Activated naive CD4-positive, alpha-beta T cell treated with anti-CD3 and anti-CD28 coated beads for 36 hours (primary cell): ENCODE measurements around the gene PIM1. TPM values are rescaled to one million over a fixed set of nuclear protein-coding genes. Genes with fewer than 3 reads are reported as not detected.
A peak's percentile ranks its signal among the peaks of the same experiment; 100 is the strongest.
"Not testable (repeated sequence)": the region's sequence is repeated elsewhere in the genome, so short reads cannot be mapped to it uniquely, and the experiment has no call there.

ENCODE experiments used
- CTCF ChIA-PET: fragments of 350-600 bp; sonication (Branson Sonifier 250); formaldehyde crosslinking; loops from one replicate; lab custom pipeline; 2021; ENCODE audit warnings: antibody characterized with exemption; lab: Charles Lee
- DNase-seq: peaks from one replicate; pipeline ENCODE4 v3.0.0-alpha.2; 2020
- H3K27ac Mint-ChIP-seq: one replicate; pipeline ENCODE4 v1.8.0; 2021; ENCODE audit warnings: mild to moderate bottlenecking, mixed read lengths
- H3K27me3 Mint-ChIP-seq: one replicate; pipeline ENCODE4 v1.8.0; 2021; ENCODE audit warnings: low read depth, mixed read lengths
- H3K36me3 Mint-ChIP-seq: one replicate; pipeline ENCODE4 v1.8.0; 2021; ENCODE audit warnings: low read depth, mixed read lengths
- H3K4me1 Mint-ChIP-seq: one replicate; pipeline ENCODE4 v1.8.0; 2021; ENCODE audit warnings: low read depth, mixed read lengths
- H3K4me3 Mint-ChIP-seq: one replicate; pipeline ENCODE4 v1.8.0; 2021; ENCODE audit warnings: mild to moderate bottlenecking, moderate library complexity, mixed read lengths
- H3K9me3 Mint-ChIP-seq: one replicate; pipeline ENCODE4 v1.8.0; 2021; ENCODE audit warnings: mixed read lengths
- intact Hi-C: fragments of 100-400 bp; cut with micrococcal nuclease; formaldehyde crosslinking; loops from one replicate; pipeline ENCODE4 v1.15.1; 2023
- total RNA-seq, 2 experiments: library from RNA; stranded (reverse); gene quantifications; one replicate each; pipeline ENCODE4 v1.2.3, GENCODE V29; 2021

Gene PIM1
- total RNA-seq, 2 experiments from 2014 or later = 226 to 227 TPM

- peaks cover 71% of the 10 kb centered on the region for H3K4me1 Mint-ChIP-seq
- H3K9me3 Mint-ChIP-seq = no peaks in the 10 kb centered on the region
- peak overlapping the region; percentile 34 for H3K4me3 Mint-ChIP-seq
- peaks cover 4% of the 10 kb centered on the region for H3K36me3 Mint-ChIP-seq
- H3K27ac Mint-ChIP-seq = peak overlapping the region; percentile 84
- no peaks in the 10 kb centered on the region for H3K27me3 Mint-ChIP-seq
- CTCF ChIA-PET = interaction anchor here (0.8 to 3.2 kb wide), 10 partner anchors 10 to 168 kb away, joined by 3 to 16 read pairs (median 6); no protein-coding TSS in a partner anchor
- intact Hi-C loops = no loop called here
- no peak for DNase-seq
Measured at GRCh38 chr6:37187321-37188022, 17.5 kb downstream of the PIM1 start.

GRCh38 chr6:37188962-37189510, 19.1 kb downstream of the PIM1 start:
- H3K36me3 Mint-ChIP-seq = peaks cover 4% of the 10 kb centered on the region
- H3K27me3 Mint-ChIP-seq = no peaks in the 10 kb centered on the region
- CTCF ChIA-PET = interaction anchor here (0.6 to 3.2 kb wide), 8 partner anchors 11 to 167 kb away, joined by 3 to 16 read pairs (median 6); no protein-coding TSS in a partner anchor
- intact Hi-C loops = no loop called here
- no peak for DNase-seq
- no peaks in the 10 kb centered on the region for H3K9me3 Mint-ChIP-seq
- H3K4me1 Mint-ChIP-seq = peaks cover 72% of the 10 kb centered on the region
- H3K4me3 Mint-ChIP-seq = no peak overlapping the region
- peak overlapping the region; percentile 82 for H3K27ac Mint-ChIP-seq

DNA sequence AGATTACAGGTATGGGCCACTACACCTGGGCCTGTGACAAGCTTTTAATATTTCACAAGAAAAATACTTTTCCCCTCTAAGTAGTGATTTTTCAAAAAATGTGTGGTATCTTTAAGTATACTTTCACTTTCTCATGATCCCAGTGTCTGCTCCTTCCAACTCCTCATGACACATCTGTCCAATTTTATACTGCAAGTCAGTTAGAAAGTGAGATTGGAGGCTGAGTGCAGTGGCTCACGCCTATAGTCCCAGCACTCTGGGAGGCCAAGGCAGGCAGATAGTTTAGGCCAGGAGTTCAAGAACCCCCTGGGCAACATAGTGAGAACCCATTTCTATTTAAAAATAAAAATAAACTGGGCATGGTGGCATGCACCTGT, 20.2 kb downstream of the PIM1 start:
- H3K36me3 Mint-ChIP-seq = peaks cover 4% of the 10 kb centered on the region
- H3K9me3 Mint-ChIP-seq = no peaks in the 10 kb centered on the region
- CTCF ChIA-PET = interaction anchor here (1.1 to 2.2 kb wide), 6 partner anchors 10 to 168 kb away, joined by 3 to 14 read pairs (median 6); no protein-coding TSS in a partner anchor
- H3K27me3 Mint-ChIP-seq = no peaks in the 10 kb centered on the region
- intact Hi-C loops = loop anchor here (1.0 kb wide), 1 partner anchor 17 kb away; no protein-coding TSS in a partner anchor
- H3K4me3 Mint-ChIP-seq = no peak overlapping the region
- peak; percentile 68 for DNase-seq
- H3K4me1 Mint-ChIP-seq = peaks cover 77% of the 10 kb centered on the region
- H3K27ac Mint-ChIP-seq = peak overlapping the region; percentile 82

DNA sequence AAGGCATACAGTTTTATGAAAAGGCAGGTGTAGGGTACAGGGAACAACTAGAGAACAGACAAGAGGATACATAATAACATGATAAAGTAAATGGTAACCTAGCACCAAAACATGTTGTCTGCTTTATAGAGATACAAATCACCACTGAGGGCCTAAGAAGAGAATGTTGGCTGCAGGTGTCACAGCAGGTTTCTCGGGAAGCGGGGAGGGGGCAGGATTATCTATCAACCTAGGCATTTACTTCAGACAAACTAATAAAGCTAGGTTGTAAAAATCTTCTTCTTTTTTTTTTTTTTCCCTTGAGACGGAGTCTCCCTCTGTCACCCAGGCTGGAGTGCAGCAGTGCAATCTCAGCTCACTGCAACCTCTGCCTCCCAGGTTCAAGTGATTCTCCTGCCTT, 22.7 kb downstream of the PIM1 start:
- no peak for DNase-seq
- Mint-ChIP-seq H3K27ac (no peak overlapping the region), H3K4me3 (no peak overlapping the region), H3K9me3 (no peaks in the 10 kb centered on the region), H3K4me1 (peaks cover 55% of the 10 kb centered on the region), H3K27me3 (no peaks in the 10 kb centered on the region), H3K36me3 (no peaks in the 10 kb centered on the region)
- CTCF ChIA-PET = interaction anchor here (1.2 to 1.7 kb wide), 3 partner anchors 10 to 20 kb away, joined by 3 to 8 read pairs (median 3); no protein-coding TSS in a partner anchor
- intact Hi-C loops = loop anchor here (1.0 kb wide), 2 partner anchors 9 to 13 kb away; no protein-coding TSS in a partner anchor

DNA sequence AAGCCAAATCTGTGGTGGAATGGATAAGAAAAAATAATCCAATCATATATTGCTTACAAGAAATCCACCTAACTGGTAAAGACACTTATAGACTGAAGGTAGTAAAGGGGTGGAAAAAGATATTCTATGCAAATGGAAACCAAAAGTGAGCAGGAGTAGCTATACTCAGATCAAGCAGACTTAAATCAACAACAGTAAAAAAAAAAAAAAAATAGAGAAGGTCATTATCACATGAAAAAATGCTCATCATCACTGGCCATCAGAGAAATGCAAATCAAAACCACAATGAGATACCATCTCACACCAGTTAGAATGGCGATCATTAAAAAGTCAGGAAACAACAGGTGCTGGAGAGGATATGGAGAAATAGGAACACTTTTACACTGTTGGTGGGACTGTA, 24.9 kb downstream of the PIM1 start:
- H3K36me3 Mint-ChIP-seq, H3K27me3 Mint-ChIP-seq, DNase-seq, H3K9me3 Mint-ChIP-seq, intact Hi-C loops, H3K4me3 Mint-ChIP-seq: not testable (repeated sequence)
- peak overlapping the region; percentile 42 for H3K27ac Mint-ChIP-seq
- CTCF ChIA-PET = interaction anchor here (1.0 to 2.1 kb wide), 8 partner anchors 8 to 176 kb away, joined by 3 to 9 read pairs (median 6); no protein-coding TSS in a partner anchor
- H3K4me1 Mint-ChIP-seq = peaks cover 41% of the 10 kb centered on the region

- DNase-seq, H3K36me3 Mint-ChIP-seq, H3K27ac Mint-ChIP-seq, H3K4me3 Mint-ChIP-seq, intact Hi-C loops, H3K9me3 Mint-ChIP-seq, H3K27me3 Mint-ChIP-seq: not testable (repeated sequence)
- peaks cover 35% of the 10 kb centered on the region for H3K4me1 Mint-ChIP-seq
- CTCF ChIA-PET = interaction anchor here (1.2 kb wide), 1 partner anchor 23 kb away, joined by 3 read pairs; no protein-coding TSS in a partner anchor
Measured at GRCh38 chr6:37196451-37196850, 26.5 kb downstream of the PIM1 start.

DNA sequence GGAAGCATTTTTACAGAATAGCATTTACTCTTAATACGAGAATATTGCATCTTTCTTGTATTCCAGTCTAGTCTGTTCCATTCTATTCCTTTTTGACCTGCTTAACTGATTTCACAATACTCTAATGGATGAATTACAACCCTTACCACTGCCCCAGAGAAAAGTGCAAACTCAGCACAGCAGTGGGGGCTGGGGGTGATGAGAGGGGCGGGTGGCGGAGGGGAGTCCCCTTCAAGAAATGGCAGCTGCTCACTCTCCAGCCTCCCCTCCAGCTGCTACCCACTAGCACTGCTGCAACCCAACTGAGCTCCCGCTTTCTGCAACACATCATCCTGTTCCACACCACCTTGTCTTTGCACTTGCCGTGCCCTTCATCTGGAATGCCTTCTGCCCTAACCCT, 30.1 kb downstream of the PIM1 start:
- H3K27me3 Mint-ChIP-seq = no peaks in the 10 kb centered on the region
- no peaks in the 10 kb centered on the region for H3K36me3 Mint-ChIP-seq
- CTCF ChIA-PET = interaction anchor here (2.5 to 19.0 kb wide), 3 partner anchors 9 to 175 kb away, joined by 10 to 704 read pairs (median 14); no protein-coding TSS in a partner anchor
- intact Hi-C loops = no loop called here
- no peaks in the 10 kb centered on the region for H3K9me3 Mint-ChIP-seq
- no peak overlapping the region for H3K27ac Mint-ChIP-seq
- H3K4me3 Mint-ChIP-seq = no peak overlapping the region
- peaks cover 36% of the 10 kb centered on the region for H3K4me1 Mint-ChIP-seq
- DNase-seq = no peak

- Mint-ChIP-seq H3K27ac (no peak overlapping the region), H3K36me3 (no peaks in the 10 kb centered on the region), H3K27me3 (no peaks in the 10 kb centered on the region), H3K4me3 (no peak overlapping the region), H3K4me1 (peaks cover 49% of the 10 kb centered on the region), H3K9me3 (no peaks in the 10 kb centered on the region)
- no peak for DNase-seq
- intact Hi-C loops = no loop called here
- CTCF ChIA-PET = interaction anchor here (0.6 to 19.0 kb wide), 5 partner anchors 8 to 446 kb away, joined by 3 to 704 read pairs (median 6); no protein-coding TSS in a partner anchor
Measured at GRCh38 chr6:37201726-37202125, 31.8 kb downstream of the PIM1 start.

GRCh38 chr6:37202788-37203491, 33.0 kb downstream of the PIM1 start:
- Mint-ChIP-seq H3K4me1 (peaks cover 62% of the 10 kb centered on the region), H3K9me3 (no peaks in the 10 kb centered on the region), H3K36me3 (no peaks in the 10 kb centered on the region), H3K4me3 (no peak overlapping the region), H3K27me3 (no peaks in the 10 kb centered on the region), H3K27ac (peak overlapping the region; percentile 77)
- CTCF ChIA-PET = interaction anchor here (0.9 to 19.0 kb wide), 7 partner anchors 9 to 289 kb away, joined by 3 to 704 read pairs (median 6); no protein-coding TSS in a partner anchor
- intact Hi-C loops = no loop called here
- DNase-seq = peak; percentile 42

DNA sequence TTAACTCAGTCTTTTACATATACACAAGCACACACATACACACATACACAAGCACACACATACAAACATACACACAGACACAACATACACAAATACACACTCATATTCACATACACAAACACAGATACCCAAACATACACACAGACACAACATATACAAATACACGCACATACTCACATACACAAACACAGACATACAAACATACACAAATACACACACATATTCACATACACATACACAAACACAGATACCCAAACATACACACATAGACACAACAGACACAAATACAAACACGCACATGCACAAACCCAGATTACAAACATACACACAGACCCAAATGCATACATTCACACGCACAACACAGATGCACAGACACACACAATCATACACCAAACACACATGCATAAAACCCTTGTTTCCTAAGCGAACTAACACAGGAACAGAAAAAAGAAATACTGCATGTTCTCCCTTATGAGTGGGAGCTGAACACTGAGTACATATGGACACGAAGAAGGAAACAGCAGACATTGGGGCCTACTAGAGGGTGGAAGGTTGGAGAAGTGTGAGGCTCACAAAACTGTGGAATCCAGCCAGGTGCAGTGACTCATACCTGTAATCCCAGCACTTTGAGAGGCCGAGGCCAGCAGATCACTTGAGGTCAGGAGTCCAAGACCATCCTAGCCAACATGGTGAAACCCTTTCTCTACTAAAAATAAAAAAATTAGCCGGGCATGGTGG, 34.2 kb downstream of the PIM1 start:
- no peak for DNase-seq
- H3K4me1 Mint-ChIP-seq = peaks cover 69% of the 10 kb centered on the region
- H3K4me3 Mint-ChIP-seq = no peak overlapping the region
- no peaks in the 10 kb centered on the region for H3K36me3 Mint-ChIP-seq
- intact Hi-C loops = no loop called here
- CTCF ChIA-PET = interaction anchor here (1.4 to 19.0 kb wide), 5 partner anchors 10 to 179 kb away, joined by 6 to 704 read pairs (median 173); partner anchors contain the start of gene PIM1
- H3K9me3 Mint-ChIP-seq = no peaks in the 10 kb centered on the region
- peak overlapping the region; percentile 0 for H3K27ac Mint-ChIP-seq
- no peaks in the 10 kb centered on the region for H3K27me3 Mint-ChIP-seq

DNA sequence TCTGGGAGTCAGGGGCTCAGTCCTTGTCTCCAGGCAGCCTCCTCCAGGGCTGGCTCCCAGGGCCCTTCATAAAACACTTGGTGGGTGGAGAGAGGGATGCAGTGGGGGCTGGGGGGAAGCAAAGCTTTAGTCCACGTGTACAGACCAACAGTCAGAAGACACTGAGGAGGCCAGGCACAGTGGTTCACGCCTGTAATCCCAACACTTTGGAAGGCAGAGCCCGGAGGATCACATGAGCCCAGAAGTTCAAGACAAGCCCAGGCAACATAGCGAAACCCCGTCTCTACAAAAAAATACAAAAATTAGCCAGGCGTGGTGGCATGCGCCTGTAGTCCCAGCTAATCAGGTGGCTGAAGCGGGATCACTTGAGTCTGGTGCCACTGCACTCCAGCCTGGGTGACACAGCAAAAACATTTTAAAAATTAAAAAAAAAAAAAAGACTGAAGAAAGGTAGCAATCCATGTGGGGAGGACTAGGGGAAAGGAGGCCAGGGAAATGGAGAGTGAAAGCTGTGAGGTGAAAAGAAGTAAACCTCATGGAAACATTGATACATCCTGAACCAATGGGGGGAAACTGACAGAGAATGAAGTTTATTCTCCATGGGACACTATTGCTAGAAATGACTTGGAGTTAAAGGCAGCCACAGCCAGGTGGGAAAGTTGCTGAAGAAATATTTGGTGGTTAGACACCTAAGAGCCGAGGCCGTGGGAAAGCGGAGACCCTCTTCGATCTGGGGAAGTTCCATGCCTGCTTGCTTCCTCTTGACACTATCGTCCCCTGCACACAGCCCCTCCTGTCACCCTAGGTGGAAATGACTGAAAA, 35.4 kb downstream of the PIM1 start:
- intact Hi-C loops = loop anchor here (1.0 kb wide), 2 partner anchors 13 to 172 kb away; no protein-coding TSS in a partner anchor
- CTCF ChIA-PET = interaction anchor here (0.7 to 19.0 kb wide), 6 partner anchors 18 to 332 kb away, joined by 3 to 704 read pairs (median 94); partner anchors contain the start of gene PIM1
- Mint-ChIP-seq H3K9me3 (no peaks in the 10 kb centered on the region), H3K4me3 (no peak overlapping the region), H3K27me3 (no peaks in the 10 kb centered on the region), H3K27ac (peak overlapping the region; percentile 88), H3K36me3 (no peaks in the 10 kb centered on the region), H3K4me1 (peaks cover 81% of the 10 kb centered on the region)
- peak; percentile 57 for DNase-seq
